Measurements from ENCODE around the gene IZUMO4.

DNA sequence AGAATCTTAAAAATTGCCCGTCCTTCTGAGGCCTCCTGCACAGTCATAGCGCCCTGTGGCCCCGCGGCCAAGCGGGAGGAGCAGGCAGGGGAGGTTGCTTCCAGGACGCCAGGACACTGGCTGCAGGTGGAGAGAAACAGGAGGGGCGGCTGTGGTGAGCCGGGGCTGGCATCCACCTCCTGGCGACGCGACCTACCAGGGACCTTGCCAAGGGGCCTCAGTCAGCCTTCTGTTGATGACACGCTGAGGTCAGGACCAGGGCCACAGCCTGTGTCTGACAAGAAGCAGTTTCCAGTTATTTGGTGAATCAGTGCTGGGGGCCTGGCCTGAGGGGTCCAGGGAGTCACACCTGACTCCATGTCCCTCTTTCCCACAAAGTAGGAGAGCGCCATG, 32.3 kb upstream of the IZUMO4 start:
- TF ChIP-seq POLR2A (IDR thresholded peaks at IDR 0.05) (no peak), POLR2AphosphoS5 (IDR thresholded peaks at IDR 0.05) (no peak)
- TF ChIP-seq, protein P1, sequence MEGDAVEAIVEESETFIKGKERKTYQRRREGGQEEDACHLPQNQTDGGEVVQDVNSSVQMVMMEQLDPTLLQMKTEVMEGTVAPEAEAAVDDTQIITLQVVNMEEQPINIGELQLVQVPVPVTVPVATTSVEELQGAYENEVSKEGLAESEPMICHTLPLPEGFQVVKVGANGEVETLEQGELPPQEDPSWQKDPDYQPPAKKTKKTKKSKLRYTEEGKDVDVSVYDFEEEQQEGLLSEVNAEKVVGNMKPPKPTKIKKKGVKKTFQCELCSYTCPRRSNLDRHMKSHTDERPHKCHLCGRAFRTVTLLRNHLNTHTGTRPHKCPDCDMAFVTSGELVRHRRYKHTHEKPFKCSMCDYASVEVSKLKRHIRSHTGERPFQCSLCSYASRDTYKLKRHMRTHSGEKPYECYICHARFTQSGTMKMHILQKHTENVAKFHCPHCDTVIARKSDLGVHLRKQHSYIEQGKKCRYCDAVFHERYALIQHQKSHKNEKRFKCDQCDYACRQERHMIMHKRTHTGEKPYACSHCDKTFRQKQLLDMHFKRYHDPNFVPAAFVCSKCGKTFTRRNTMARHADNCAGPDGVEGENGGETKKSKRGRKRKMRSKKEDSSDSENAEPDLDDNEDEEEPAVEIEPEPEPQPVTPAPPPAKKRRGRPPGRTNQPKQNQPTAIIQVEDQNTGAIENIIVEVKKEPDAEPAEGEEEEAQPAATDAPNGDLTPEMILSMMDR (IDR thresholded peaks at IDR 0.05), result no peak
